NCI-H2081 (cell line): ENCODE results near the gene GPC5.

ENCODE experiments used
- DNase-seq, 2 experiments: peaks; one replicate each; lab custom pipeline; 2025; lab: John Stamatoyannopoulos, UW

The GPC5 gene

GRCh38 chr13:91986761-91987483 lies 588.5 kb downstream of the GPC5 start:
- peak in 1 of 2 experiments; percentile 33 for DNase-seq

GRCh38 chr13:91988331-91988730 lies 589.9 kb downstream of the GPC5 start:
- DNase-seq: no peak

DNA sequence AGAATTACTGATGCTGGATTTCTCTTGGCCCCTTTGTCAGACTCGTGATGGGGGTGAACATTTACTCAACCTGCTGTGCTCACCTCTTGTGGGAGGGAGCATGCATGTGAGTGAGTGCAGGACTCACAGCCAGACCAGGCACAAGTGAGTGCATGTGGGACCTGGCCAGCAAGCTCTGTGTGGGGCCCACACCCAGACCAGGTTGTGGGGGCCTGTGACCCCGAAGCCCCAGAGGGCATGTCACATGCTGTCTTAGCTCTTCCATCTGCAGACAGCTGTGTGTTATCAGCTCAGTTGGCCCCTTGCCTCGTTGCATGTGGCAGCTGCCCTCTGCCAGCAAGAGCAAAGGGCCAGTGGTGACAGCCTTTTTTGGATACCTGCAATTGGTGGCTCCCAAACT lies 614.4 kb downstream of the GPC5 start:
- DNase-seq: no peak

GRCh38 chr13:92017737-92018136 lies 619.3 kb downstream of the GPC5 start:
- DNase-seq: no peak

- no peak for DNase-seq
Observed at GRCh38 chr13:92028695-92029094, 630.3 kb downstream of the GPC5 start.

DNA sequence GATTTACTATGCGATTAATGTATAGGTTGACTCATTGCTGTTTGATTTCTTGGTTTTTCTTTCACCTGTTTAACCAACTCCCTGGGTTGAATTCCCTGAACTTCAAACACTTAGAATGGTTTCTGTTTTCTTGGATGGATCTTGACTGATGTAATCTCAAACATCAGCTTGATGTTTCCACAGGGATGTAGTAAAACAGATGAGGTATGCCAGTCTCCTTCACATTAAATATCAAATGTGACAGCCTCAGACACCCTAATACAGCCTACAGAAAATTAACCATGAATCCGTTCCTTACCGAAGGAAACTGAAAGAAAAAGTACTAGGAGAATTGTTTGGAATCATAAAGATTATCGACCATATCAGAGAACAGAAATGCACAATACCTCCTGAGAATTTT lies 631.2 kb downstream of the GPC5 start:
- no peak for DNase-seq

GRCh38 chr13:92038905-92039304 lies 640.5 kb downstream of the GPC5 start:
- no peak for DNase-seq

DNA sequence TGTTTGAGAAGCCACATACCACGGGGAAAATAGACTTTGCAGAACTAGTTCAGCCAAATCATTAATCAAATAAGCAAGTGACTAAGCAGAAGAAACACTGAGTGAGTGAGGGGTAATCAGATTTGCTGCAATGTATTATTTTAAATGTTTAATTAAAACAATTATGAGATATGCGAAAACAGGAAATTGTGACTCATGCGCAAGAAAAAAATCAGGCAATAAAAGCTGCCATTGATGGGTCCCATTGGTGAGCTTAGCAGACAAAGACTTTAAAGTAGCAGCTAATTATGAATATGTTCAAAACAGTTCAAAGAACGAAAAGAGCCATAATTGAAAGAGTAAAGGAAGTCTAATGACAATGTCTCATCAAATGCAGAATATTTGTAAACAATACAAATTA lies 644.1 kb downstream of the GPC5 start:
- no peak for DNase-seq

GRCh38 chr13:92044351-92044750 lies 645.9 kb downstream of the GPC5 start:
- no peak for DNase-seq

DNA sequence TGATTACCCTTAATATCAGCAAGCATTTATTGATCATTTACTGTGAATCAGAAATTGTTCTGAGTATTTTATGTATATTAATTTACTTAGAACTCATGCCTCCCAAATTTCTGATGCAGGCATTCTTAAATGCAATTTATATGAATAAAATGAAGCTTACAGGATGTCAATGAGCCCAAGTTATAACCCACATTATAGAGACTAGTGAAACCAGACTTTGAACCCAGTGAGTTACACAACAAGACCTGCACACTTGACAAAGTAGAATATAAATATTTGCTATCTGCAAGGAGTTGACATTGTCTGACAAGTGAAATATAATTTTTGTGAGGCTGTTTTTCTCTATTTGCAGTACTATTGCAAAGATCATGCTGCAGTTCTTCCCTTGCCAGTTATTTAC lies 656.0 kb downstream of the GPC5 start:
- no peak for DNase-seq

GRCh38 chr13:92074658-92075057 lies 676.2 kb downstream of the GPC5 start:
- peak in 1 of 2 experiments; percentile 49 for DNase-seq

DNA sequence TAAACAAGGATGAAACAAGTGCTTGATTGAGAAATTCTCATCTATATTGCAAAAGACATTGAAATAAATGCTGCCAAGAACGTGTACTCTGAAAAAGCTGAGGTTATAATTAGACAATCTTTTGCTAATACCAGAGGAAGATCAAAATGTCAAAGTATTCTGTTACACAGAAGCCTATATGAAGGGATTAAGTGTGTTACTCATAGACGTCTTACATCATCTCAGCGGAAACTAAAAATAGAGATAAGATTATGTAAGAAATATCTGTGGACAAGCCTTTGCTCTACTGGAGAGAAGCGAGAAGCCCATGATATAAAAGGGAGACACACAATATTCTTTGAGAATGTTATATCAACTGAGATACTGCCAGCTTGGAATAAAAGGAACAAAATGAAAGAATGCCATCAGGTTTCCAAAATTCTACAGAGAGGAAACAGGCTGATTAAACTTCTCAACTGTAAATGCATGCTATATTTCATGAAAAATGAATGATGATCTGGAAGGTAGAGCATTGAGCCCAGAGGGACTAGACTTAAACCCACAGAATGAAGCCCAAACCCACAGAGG lies 699.0 kb downstream of the GPC5 start:
- no peak for DNase-seq

DNA sequence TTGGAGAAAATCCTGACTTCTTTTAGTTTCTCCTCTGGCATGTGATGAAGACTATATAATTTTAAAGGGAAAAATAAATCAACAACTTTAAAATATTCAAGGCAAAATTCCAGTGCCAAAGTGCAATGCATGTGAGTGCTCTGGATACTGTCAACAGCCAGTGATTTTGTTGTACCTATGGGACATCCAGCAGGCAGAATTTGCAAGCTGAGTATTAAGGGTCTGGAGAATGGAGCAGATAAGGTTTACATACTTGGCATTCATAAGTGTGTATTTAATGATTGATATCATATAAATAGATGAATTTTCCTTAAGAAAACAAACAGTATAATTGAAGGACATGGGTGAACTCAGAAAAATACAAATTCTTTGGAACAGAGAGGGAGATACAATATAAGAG lies 703.4 kb downstream of the GPC5 start:
- DNase-seq: no peak

GRCh38 chr13:92103689-92104153 lies 705.3 kb downstream of the GPC5 start:
- peak; percentile 4 to 59 for DNase-seq

GRCh38 chr13:92122186-92122853 lies 723.9 kb downstream of the GPC5 start:
- DNase-seq: no peak

GRCh38 chr13:92126399-92126798 lies 728.0 kb downstream of the GPC5 start:
- no peak for DNase-seq

DNA sequence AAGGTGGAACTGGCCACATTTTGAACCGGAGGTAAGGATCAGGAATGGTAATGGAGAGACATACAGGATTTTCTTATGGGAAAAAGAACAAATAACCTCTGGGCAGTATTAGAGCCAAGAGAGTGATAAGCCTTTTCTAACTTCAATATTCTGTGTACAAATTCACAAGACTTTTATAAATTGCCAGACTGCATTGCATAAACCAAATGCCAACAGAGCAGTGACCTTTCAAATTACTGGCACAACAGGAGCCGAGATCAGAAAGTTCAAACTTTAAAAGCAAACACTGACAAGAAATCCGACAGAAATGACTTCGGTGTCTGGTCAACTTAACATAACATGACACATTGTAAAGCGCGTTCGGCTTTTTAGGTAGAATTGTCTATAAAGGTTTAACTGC lies 737.1 kb downstream of the GPC5 start:
- no peak for DNase-seq

DNA sequence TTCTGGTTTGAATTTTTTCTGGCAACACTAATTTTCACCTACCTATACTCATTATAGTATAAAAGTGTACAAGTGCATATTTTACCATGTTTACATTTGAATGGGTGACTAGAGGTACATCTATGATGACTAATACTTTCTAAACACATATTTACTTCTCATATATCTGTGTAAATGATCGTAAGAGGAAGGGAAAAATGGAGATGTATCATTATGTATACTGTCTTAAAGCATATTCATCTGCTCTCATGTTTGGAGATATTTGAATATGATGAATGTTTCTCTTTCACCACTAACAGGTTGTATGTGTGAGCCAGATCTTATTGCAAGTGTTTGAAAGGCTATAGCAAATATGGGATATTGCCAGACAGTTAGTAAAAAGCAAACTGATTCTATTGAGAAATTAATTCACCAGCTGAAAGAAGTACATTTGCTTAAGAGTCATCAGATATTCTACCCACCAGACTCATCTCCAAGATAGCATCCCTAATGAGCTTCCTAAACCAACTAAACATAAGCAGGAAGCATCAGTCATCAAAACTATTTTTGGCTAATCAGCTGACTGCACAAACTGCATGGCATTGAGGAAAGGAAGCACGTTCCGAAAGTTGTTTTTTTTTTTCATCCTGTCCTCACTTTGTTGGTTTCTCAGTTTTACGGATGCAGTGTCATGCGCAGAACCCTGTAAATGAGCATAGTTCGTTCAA lies 738.2 kb downstream of the GPC5 start:
- peak in 1 of 2 experiments; percentile 20 for DNase-seq

DNA sequence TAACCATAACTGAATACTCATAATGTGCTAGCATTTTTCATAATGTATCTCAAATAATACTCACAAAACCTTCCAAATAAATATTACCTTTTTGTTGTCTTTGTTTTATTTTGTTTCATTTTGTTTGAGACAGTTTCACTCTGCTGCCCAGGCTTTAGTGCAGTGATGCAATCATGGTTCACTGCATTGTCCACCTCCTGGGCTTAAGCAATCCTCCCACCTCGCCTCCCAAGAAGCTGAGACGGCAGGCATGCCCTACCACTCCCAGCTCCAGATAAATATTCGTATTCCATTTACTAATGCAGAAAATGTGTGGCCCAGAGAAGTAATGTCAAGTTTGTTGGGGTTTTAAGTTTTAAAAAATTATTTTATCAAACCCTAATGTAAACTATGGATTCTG lies 739.1 kb downstream of the GPC5 start:
- no peak for DNase-seq

DNA sequence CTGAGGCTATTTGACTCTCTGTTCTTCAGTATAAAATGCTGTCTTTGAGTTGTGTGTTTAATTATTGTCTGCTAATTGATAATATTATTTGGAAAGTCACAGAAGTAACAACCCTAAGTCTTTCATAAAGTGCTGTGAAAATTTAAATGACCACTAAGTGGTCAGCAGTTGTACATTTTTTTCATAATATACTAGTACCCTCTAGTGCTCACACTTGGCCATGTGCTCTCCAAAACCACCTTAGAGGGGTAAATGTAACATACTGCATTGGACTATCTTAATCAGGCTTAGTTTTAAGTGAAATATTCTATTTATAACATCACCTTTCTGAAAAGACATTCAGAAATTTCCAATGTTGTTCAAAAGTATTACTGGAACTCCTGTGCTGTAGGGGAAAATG lies 745.3 kb downstream of the GPC5 start:
- no peak for DNase-seq

DNA sequence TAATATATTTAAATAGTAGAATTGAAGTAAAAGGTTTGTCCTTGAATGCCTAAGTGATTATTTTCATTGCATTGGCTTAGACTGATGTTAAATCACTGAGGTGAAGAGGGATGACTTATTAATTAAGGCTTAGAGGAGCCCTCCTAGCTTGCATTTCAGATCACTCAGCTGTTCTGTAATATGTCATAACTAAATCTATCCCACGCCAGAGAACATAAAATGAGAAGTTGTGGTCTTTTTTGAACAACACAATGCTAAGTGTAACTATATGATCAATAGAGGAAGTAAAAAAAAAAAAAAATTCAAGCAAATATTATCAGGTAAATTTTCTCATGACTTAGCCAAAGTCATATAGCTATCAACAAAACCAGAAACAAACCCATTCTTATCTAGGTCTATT lies 752.2 kb downstream of the GPC5 start:
- DNase-seq: no peak

DNA sequence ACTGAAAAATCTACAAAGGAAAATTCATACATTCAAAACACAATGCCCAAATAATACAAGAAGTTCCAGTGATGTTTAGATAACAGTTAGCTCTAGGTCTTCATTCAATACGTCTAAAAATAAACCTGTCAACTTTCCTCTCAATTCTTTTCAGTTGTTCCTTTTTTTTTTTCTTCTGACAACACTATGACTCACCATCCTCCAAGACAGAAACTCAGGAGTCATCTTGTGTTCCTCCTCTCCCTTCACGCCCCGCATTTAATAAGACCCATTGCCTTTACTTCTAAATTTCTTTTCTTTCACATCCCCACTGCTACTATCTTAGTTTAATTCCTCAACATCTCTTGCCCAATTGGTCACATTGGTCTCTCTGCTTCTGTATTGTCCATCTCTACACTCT lies 759.9 kb downstream of the GPC5 start:
- no peak for DNase-seq

DNA sequence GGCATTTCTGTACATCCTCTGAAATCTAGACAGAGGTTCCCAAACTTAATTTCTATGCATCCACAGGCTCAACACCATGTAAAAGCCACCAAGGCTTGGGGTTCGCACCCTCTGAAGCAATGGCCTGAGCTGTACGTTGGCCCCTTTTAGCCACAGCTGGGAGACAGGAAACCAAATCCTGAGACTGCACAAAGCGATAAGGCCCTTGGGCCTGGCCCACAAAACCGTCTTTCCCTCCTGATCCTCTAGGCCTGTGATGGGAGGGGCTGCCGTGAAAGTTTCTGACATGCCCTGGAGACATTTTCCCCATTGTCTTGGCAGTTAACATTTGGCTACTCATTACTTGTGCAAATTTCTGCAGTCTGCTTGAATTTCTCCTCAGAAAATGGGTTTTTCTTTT lies 766.4 kb downstream of the GPC5 start:
- no peak for DNase-seq
